ENCODE measurements around the gene FAM72C.
"Not testable (repeated sequence)": the region's sequence is repeated elsewhere in the genome, so short reads cannot be mapped to it uniquely, and the experiment has no call there.

Gene FAM72C

GRCh38 chr1:143971924-143972700 is at the start of gene FAM72C:
Gene FAM72C, minus strand, starts transcription at chr1:143971986. Its CDS starts 845 bp downstream, at chr1:143971141.
- DNase-seq (ENCODE audit: low spot score) = not testable (repeated sequence)

GRCh38 chr1:144020001-144020738 is 48.4 kb upstream of the FAM72C start:
- DNase-seq (ENCODE audit: low spot score) = not testable (repeated sequence)

- DNase-seq (ENCODE audit: low spot score) = not testable (repeated sequence)
Measured at GRCh38 chr1:144019101-144019500, 47.3 kb upstream of the FAM72C start.

- DNase-seq (ENCODE audit: low spot score) = not testable (repeated sequence)
Measured at GRCh38 chr1:144015180-144015966, 43.6 kb upstream of the FAM72C start.

- DNase-seq (ENCODE audit: low spot score) = not testable (repeated sequence)
Measured at GRCh38 chr1:144014528-144014927, 42.7 kb upstream of the FAM72C start.

- not testable (repeated sequence) for DNase-seq (ENCODE audit: low spot score)
Measured at GRCh38 chr1:144014121-144014520, 42.3 kb upstream of the FAM72C start.

GRCh38 chr1:144012168-144012733 is 40.5 kb upstream of the FAM72C start:
- not testable (repeated sequence) for DNase-seq (ENCODE audit: low spot score)

GRCh38 chr1:144009410-144009809 is 37.6 kb upstream of the FAM72C start:
- not testable (repeated sequence) for DNase-seq (ENCODE audit: low spot score)

- not testable (repeated sequence) for DNase-seq (ENCODE audit: low spot score)
Measured at GRCh38 chr1:144004259-144004658, 32.5 kb upstream of the FAM72C start.

GRCh38 chr1:144003306-144004029 is 31.7 kb upstream of the FAM72C start:
- not testable (repeated sequence) for DNase-seq (ENCODE audit: low spot score)

GRCh38 chr1:144002141-144002881 is 30.5 kb upstream of the FAM72C start:
- peak; percentile 4 for DNase-seq (ENCODE audit: low spot score)

GRCh38 chr1:144001077-144001476 is 29.3 kb upstream of the FAM72C start:
- DNase-seq (ENCODE audit: low spot score) = not testable (repeated sequence)

- not testable (repeated sequence) for DNase-seq (ENCODE audit: low spot score)
Measured at GRCh38 chr1:143996020-143996419, 24.2 kb upstream of the FAM72C start.

- DNase-seq (ENCODE audit: low spot score) = not testable (repeated sequence)
Measured at GRCh38 chr1:143993301-143993907, 21.6 kb upstream of the FAM72C start.

GRCh38 chr1:143990699-143991098 is 18.9 kb upstream of the FAM72C start:
- DNase-seq (ENCODE audit: low spot score) = not testable (repeated sequence)

GRCh38 chr1:143989719-143990118 is 17.9 kb upstream of the FAM72C start:
- not testable (repeated sequence) for DNase-seq (ENCODE audit: low spot score)

GRCh38 chr1:143989427-143989712 is 17.6 kb upstream of the FAM72C start:
- not testable (repeated sequence) for DNase-seq (ENCODE audit: low spot score)

GRCh38 chr1:143988602-143989426 is 17.0 kb upstream of the FAM72C start:
- DNase-seq (ENCODE audit: low spot score) = not testable (repeated sequence)

GRCh38 chr1:143987868-143988267 is 16.1 kb upstream of the FAM72C start:
- DNase-seq (ENCODE audit: low spot score) = not testable (repeated sequence)

Measured in globus pallidus (tissue), 1 donor.